HG03520 (cell line): ENCODE measurements around the gene CCR6.
A peak's percentile ranks its signal among the peaks of the same experiment; 100 is the strongest.

Experiments used
- ATAC-seq: cut with Tn5 transposase; IDR thresholded peaks from one replicate; pipeline ENCODE4 v1.9.1; 2021; ENCODE audit warnings: mild to moderate bottlenecking, moderate library complexity; ENCODE audit not compliant: unreplicated experiment

CCR6 gene

GRCh38 chr6:167119670-167120582 is 3.0 kb upstream of the CCR6 start:
- no peak for ATAC-seq

GRCh38 chr6:167120583-167120903 is 2.4 kb upstream of the CCR6 start:
- no peak for ATAC-seq

GRCh38 chr6:167121335-167121841 is 1.5 kb upstream of the CCR6 start:
- no peak for ATAC-seq

- no peak for ATAC-seq
Observed at GRCh38 chr6:167122041-167122826, 662 bp upstream of the CCR6 start.

GRCh38 chr6:167124753-167125152 is 1.9 kb downstream of the CCR6 start:
- ATAC-seq, result no peak

- no peak for ATAC-seq
Observed at GRCh38 chr6:167125410-167125809, 2.5 kb downstream of the CCR6 start.

GRCh38 chr6:167125855-167126349 is 3.0 kb downstream of the CCR6 start:
- no peak for ATAC-seq

GRCh38 chr6:167127785-167128531 is 5.1 kb downstream of the CCR6 start:
- no peak for ATAC-seq

GRCh38 chr6:167129159-167129558 is 6.3 kb downstream of the CCR6 start:
- ATAC-seq, result no peak

- no peak for ATAC-seq
Observed at GRCh38 chr6:167129562-167129961, 6.7 kb downstream of the CCR6 start.

GRCh38 chr6:167130008-167130677 is 7.2 kb downstream of the CCR6 start:
- peak; percentile 62 for ATAC-seq

- ATAC-seq, result no peak
Observed at GRCh38 chr6:167130712-167131684, 8.1 kb downstream of the CCR6 start.

- ATAC-seq, result no peak
Observed at GRCh38 chr6:167134448-167135328, 11.8 kb downstream of the CCR6 start.

- no peak for ATAC-seq
Observed at GRCh38 chr6:167136376-167136775, 13.5 kb downstream of the CCR6 start.

GRCh38 chr6:167137081-167137480 is 14.2 kb downstream of the CCR6 start:
- ATAC-seq, result no peak

GRCh38 chr6:167137881-167138280 is 15.0 kb downstream of the CCR6 start:
- ATAC-seq, result no peak

GRCh38 chr6:167139761-167140160 is 16.9 kb downstream of the CCR6 start:
- no peak for ATAC-seq
